A549 (cell line): ENCODE data around the gene MEF2A. TPM values are rescaled to one million over a fixed set of nuclear protein-coding genes. Genes with fewer than 3 reads are reported as not detected.
"Not testable (repeated sequence)": the region's sequence is repeated elsewhere in the genome, so short reads cannot be mapped to it uniquely, and the experiment has no call there.

Source experiments
- ATAC-seq, 2 experiments: fragments of 200-7000 bp in 1 of 2; fragments of >200 bp in 1 of 2; cut with Nextera tagmentation in 1 of 2; cut with Tn5 transposase in 1 of 2; 3 replicates each; pipeline versions ENCODE4 v1.8.0 to v1.9.1; 2018 to 2020; ENCODE audit warnings: mild to moderate bottlenecking in 1 of 2, moderate library complexity in 1 of 2
- CTCF ChIA-PET: fragments of 300-600 bp; sonication (Branson Sonifier 250); formaldehyde crosslinking; extraction: SDS; loops from one replicate; lab custom pipeline; 2021; ENCODE audit warnings: antibody characterized with exemption, inconsistent platforms; lab: Yijun Ruan, JAX
- POLR2A ChIA-PET: fragments of 350-600 bp; formaldehyde crosslinking; extraction: SDS; loops from one replicate; lab custom pipeline; 2021; ENCODE audit warnings: antibody characterized with exemption, inconsistent platforms; lab: Yijun Ruan, JAX
- DNase-seq, 2 experiments: peaks; one replicate each; pipeline versions ENCODE4 v3.0.0 to v3.0.0-alpha.2; 2011 to 2016; ENCODE audit warnings: low read depth in 1 of 2, low spot score in 1 of 2
- FAIRE-seq: peaks from 2 replicates; lab custom pipeline; 2011; peaks lifted over from hg19 to GRCh38; lab: Jason Lieb, UNC
- H3K27ac ChIP-seq, 2 experiments: fragments of >200 bp; sonication (Bioruptor Twin); formaldehyde crosslinking; 3 replicates each; pipeline ENCODE4 v1.5.1; 2016 to 2017
- H3K4me1 ChIP-seq: fragments of >200 bp; sonication (Bioruptor Twin); formaldehyde crosslinking; 3 replicates; pipeline ENCODE4 v1.6.1; 2016
- H3K4me2 ChIP-seq: fragments of >200 bp; sonication (Bioruptor Twin); formaldehyde crosslinking; 3 replicates; pipeline ENCODE4 v1.6.1; 2016
- H3K4me3 ChIP-seq: fragments of >200 bp; sonication (Bioruptor Twin); formaldehyde crosslinking; 3 replicates; pipeline ENCODE4 v1.5.1; 2016
- H3K9me3 ChIP-seq: fragments of >200 bp; sonication (Bioruptor Twin); formaldehyde crosslinking; 3 replicates; pipeline ENCODE4 v1.6.1; 2016
- BHLHE40 ChIP-seq: IDR thresholded peaks from 2 replicates; pipeline ENCODE4 v1.6.1; 2012; ENCODE audit warnings: low read depth, low read length, inconsistent platforms
- CBX2 ChIP-seq: fragments of 200-600 bp; sonication (generic); IDR thresholded peaks from 2 replicates; pipeline ENCODE4 v1.6.1; 2016; ENCODE audit warnings: low read depth, mild to moderate bottlenecking, borderline replicate concordance
- CBX8 ChIP-seq: fragments of 200-600 bp; sonication (generic); IDR thresholded peaks from 2 replicates; pipeline ENCODE4 v1.6.1; 2016
- FOSB ChIP-seq: fragments of 250-450 bp; sonication (Bioruptor Pico); IDR thresholded peaks from 2 replicates; pipeline ENCODE4 v1.5.0; 2020; ENCODE audit warnings: mild to moderate bottlenecking, moderate library complexity
- FOSL2 ChIP-seq, 2 experiments: fragments of 450-650 bp in 1 of 2; fragments of >200 bp in 1 of 2; sonication (Bioruptor Twin) in 1 of 2; formaldehyde crosslinking; IDR thresholded peaks; 2 replicates each; pipeline versions ENCODE4 v1.5.0 to v1.6.1; 2016 to 2020; ENCODE audit warnings: mild to moderate bottlenecking in 1 of 2, moderate library complexity in 1 of 2
- FOXS1 ChIP-seq: fragments of 250-450 bp; sonication (Bioruptor Pico); IDR thresholded peaks from 2 replicates; pipeline ENCODE4 v1.5.0; 2020; ENCODE audit warnings: mild to moderate bottlenecking, moderate library complexity
- GATA3 ChIP-seq: IDR thresholded peaks from 2 replicates; pipeline ENCODE4 v1.6.1; 2012; ENCODE audit warnings: borderline replicate concordance
- HEYL ChIP-seq: fragments of 250-450 bp; sonication (Bioruptor Pico); IDR thresholded peaks from 2 replicates; pipeline ENCODE4 v1.8.0; 2021; ENCODE audit warnings: mild to moderate bottlenecking, moderate library complexity
- HOXA7 ChIP-seq: fragments of 250-450 bp; sonication (Bioruptor Pico); IDR thresholded peaks from 2 replicates; pipeline ENCODE4 v1.5.0; 2020; ENCODE audit warnings: mild to moderate bottlenecking, moderate library complexity
- HOXB13 ChIP-seq: fragments of 250-450 bp; sonication (Bioruptor Pico); IDR thresholded peaks from 2 replicates; pipeline ENCODE4 v1.5.0; 2020; ENCODE audit warnings: low read depth, mild to moderate bottlenecking, moderate library complexity
- HOXB5 ChIP-seq: fragments of 250-450 bp; sonication (Bioruptor Pico); IDR thresholded peaks from 2 replicates; pipeline ENCODE4 v1.5.0; 2020; ENCODE audit warnings: mild to moderate bottlenecking, moderate library complexity
- KDM1A ChIP-seq: fragments of 200-600 bp; sonication (generic); IDR thresholded peaks from 2 replicates; pipeline ENCODE4 v1.6.1; 2016; ENCODE audit warnings: low read depth, mild to moderate bottlenecking
- KDM5A ChIP-seq: fragments of 200-600 bp; sonication (generic); IDR thresholded peaks from 2 replicates; pipeline ENCODE4 v1.6.1; 2016; ENCODE audit warnings: antibody characterized with exemption, mild to moderate bottlenecking
- MAZ ChIP-seq: fragments of 150-350 bp; IDR thresholded peaks from 2 replicates; pipeline ENCODE4 v1.6.1; 2014; ENCODE audit warnings: antibody characterized with exemption, low read depth, low read length, borderline replicate concordance
- NFE2L2 ChIP-seq: fragments of 150-350 bp; conservative IDR thresholded peaks from 2 replicates; pipeline ENCODE4 v1.6.1; 2014; ENCODE audit warnings: low read length
- NPAS2 ChIP-seq: fragments of 250-450 bp; sonication (Bioruptor Pico); IDR thresholded peaks from 2 replicates; pipeline ENCODE4 v1.8.0; 2022; ENCODE audit warnings: mild to moderate bottlenecking, moderate library complexity, borderline replicate concordance
- RNF2 ChIP-seq: fragments of 200-600 bp; sonication (generic); IDR thresholded peaks from 2 replicates; pipeline ENCODE4 v1.6.1; 2016; ENCODE audit warnings: low read depth, mild to moderate bottlenecking, antibody characterized with exemption, moderate library complexity, borderline replicate concordance
- WGBS: methylation state at CpG from one replicate; pipeline ENCODE4 v1.1.6; 2017; ENCODE audit errors: missing lambda C conversion rate; 5-methylcytosine and 5-hydroxymethylcytosine counted together
- polyA plus RNA-seq, 4 experiments: library from polyadenylated mRNA; depleted of rRNA in 3 of 4; stranded (reverse); fragments of >200 nt; fragmentation: RNase III in 1 of 4; extraction: RNeasy Plus Mini Kit Qiagen cat#74134 plus additional on column Dnase treatment in 1 of 4; gene quantifications; 2 replicates in 3 of 4; 3 replicates in 1 of 4; pipeline ENCODE4 v1.2.3, GENCODE V29; 2011 to 2017
- TF ChIP-seq, protein P1 (sequence below): fragments of 200-600 bp; sonication (generic); IDR thresholded peaks from 2 replicates; pipeline ENCODE4 v1.6.1; 2016; ENCODE audit warnings: antibody characterized with exemption, mild to moderate bottlenecking, moderate library complexity
- TF ChIP-seq, protein P2 (sequence below): IDR thresholded peaks from 2 replicates; pipeline ENCODE4 v1.6.1; 2012
- TF ChIP-seq, protein P3 (sequence below): fragments of 250-450 bp; sonication (Bioruptor Pico); IDR thresholded peaks from 2 replicates; pipeline ENCODE4 v1.5.0; 2021; ENCODE audit warnings: mild to moderate bottlenecking, moderate library complexity, borderline replicate concordance
- TF ChIP-seq, protein P4 (sequence below): fragments of >200 bp; sonication (Bioruptor Twin); formaldehyde crosslinking; IDR thresholded peaks from 2 replicates; pipeline ENCODE4 v1.6.1; 2016
- TF ChIP-seq, protein P5 (sequence below): fragments of 450-650 bp; IDR thresholded peaks from 2 replicates; pipeline ENCODE4 v1.6.1; 2014; ENCODE audit warnings: antibody characterized with exemption

Gene MEF2A
- polyA plus RNA-seq, 2 of the 4 experiments (the other 2 are of a cell fraction) = 15.0 to 43.4 TPM

DNA sequence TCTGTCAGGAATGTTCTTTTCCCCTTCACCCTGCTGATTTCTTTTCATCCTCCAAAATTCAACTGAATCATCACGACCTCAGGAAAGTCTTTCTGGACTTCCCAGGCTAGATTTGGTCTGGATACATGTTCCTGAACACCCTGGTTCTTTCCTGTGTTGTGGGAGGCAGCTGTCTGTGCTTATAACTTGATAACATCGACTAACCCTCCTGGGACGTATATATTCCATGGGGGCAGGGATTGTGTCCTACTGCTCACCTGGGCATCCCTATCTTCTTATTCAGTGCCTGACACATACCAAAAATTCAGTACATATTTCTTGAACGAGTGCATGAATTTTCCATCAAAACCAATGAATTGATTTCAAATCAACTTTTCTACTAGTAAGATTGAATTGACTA lies 47.6 kb upstream of the MEF2A start:
- no peaks in the 10 kb centered on the region for H3K9me3 ChIP-seq
- no peaks in the 10 kb centered on the region for H3K4me1 ChIP-seq
- TF ChIP-seq, protein P1, sequence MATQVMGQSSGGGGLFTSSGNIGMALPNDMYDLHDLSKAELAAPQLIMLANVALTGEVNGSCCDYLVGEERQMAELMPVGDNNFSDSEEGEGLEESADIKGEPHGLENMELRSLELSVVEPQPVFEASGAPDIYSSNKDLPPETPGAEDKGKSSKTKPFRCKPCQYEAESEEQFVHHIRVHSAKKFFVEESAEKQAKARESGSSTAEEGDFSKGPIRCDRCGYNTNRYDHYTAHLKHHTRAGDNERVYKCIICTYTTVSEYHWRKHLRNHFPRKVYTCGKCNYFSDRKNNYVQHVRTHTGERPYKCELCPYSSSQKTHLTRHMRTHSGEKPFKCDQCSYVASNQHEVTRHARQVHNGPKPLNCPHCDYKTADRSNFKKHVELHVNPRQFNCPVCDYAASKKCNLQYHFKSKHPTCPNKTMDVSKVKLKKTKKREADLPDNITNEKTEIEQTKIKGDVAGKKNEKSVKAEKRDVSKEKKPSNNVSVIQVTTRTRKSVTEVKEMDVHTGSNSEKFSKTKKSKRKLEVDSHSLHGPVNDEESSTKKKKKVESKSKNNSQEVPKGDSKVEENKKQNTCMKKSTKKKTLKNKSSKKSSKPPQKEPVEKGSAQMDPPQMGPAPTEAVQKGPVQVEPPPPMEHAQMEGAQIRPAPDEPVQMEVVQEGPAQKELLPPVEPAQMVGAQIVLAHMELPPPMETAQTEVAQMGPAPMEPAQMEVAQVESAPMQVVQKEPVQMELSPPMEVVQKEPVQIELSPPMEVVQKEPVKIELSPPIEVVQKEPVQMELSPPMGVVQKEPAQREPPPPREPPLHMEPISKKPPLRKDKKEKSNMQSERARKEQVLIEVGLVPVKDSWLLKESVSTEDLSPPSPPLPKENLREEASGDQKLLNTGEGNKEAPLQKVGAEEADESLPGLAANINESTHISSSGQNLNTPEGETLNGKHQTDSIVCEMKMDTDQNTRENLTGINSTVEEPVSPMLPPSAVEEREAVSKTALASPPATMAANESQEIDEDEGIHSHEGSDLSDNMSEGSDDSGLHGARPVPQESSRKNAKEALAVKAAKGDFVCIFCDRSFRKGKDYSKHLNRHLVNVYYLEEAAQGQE = no peak
- TF ChIP-seq MAZ (no peak), HOXA7 (CRISPR knock-in tag) (no peak), RNF2 (no peak), NPAS2 (no peak), FOSL2 (IDR thresholded peaks at IDR 0.05) (no peak), FOSL2 (CRISPR knock-in tag; IDR thresholded peaks at IDR 0.05) (no peak), HOXB5 (CRISPR knock-in tag) (no peak), FOXS1 (CRISPR knock-in tag) (no peak), HOXB13 (CRISPR knock-in tag) (no peak), CBX2 (no peak), BHLHE40 (no peak), GATA3 (no peak), FOSB (no peak)
- TF ChIP-seq, protein P2, sequence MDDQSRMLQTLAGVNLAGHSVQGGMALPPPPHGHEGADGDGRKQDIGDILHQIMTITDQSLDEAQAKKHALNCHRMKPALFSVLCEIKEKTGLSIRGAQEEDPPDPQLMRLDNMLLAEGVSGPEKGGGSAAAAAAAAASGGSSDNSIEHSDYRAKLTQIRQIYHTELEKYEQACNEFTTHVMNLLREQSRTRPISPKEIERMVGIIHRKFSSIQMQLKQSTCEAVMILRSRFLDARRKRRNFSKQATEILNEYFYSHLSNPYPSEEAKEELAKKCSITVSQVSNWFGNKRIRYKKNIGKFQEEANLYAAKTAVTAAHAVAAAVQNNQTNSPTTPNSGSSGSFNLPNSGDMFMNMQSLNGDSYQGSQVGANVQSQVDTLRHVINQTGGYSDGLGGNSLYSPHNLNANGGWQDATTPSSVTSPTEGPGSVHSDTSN = no peak
- TF ChIP-seq, protein P3, sequence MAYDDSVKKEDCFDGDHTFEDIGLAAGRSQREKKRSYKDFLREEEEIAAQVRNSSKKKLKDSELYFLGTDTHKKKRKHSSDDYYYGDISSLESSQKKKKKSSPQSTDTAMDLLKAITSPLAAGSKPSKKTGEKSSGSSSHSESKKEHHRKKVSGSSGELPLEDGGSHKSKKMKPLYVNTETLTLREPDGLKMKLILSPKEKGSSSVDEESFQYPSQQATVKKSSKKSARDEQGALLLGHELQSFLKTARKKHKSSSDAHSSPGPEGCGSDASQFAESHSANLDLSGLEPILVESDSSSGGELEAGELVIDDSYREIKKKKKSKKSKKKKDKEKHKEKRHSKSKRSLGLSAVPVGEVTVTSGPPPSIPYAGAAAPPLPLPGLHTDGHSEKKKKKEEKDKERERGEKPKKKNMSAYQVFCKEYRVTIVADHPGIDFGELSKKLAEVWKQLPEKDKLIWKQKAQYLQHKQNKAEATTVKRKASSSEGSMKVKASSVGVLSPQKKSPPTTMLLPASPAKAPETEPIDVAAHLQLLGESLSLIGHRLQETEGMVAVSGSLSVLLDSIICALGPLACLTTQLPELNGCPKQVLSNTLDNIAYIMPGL (CRISPR knock-in tag) = no peak
- WGBS = 51% methylated on average over 4 of the region's 4 CpGs
- no peak for FAIRE-seq
- no peak overlapping the region for H3K4me2 ChIP-seq
- CTCF ChIA-PET = no interaction called here
- H3K4me3 ChIP-seq = no peak overlapping the region
- H3K27ac ChIP-seq = no peak overlapping the region
- ATAC-seq = no peak
- POLR2A ChIA-PET = no interaction called here
- DNase-seq = no peak

DNA sequence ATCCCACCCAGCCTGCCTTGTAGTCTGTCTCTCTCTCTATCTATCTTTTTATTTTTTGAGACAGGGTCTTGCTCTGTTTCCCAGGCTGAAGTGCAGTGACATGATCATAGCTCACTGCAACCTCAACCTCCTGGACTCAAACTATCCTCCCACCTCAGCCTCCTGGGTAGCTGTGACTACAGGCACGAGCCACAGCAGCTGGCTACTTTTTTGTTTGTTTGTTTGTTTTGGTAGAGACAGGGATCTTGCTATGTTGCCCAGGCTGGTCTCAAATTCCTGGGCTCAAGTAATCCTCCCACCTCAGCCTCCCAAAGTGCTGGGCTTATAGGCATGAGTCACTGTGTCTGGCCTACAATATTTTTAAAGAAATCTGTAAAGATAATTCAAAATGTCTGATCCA lies 46.4 kb upstream of the MEF2A start:
- H3K27ac ChIP-seq, H3K4me1 ChIP-seq, H3K9me3 ChIP-seq, H3K4me3 ChIP-seq, FAIRE-seq, H3K4me2 ChIP-seq, DNase-seq, POLR2A ChIA-PET, ATAC-seq: not testable (repeated sequence)
- 3% methylated on average over 1 of the region's 1 CpG for WGBS
- CTCF ChIA-PET = interaction anchor here (1.0 kb wide), 1 partner anchor 28 kb away, joined by 3 read pairs; no protein-coding TSS in a partner anchor

DNA sequence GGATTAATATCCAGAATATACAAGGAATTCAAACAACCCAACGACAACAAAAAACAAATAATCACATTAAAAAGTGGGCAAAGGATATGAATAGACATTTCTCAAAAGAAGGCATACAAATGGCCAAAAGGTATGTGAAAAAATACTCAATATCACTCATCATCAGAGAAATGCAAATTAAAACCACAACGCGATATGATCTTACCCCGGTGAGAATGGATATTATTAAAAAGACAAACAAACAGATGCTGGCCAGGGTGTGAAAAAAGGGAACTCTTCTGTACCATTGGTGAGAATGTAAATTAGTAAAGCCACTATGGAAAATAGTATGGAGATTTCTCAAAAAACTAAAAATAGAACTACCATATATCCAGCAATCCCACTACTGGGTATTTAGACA lies 43.5 kb upstream of the MEF2A start:
- H3K9me3 ChIP-seq = no peaks in the 10 kb centered on the region
- peak; percentile 28 for FAIRE-seq

More for the DNA sequence above, 43.5 kb upstream of the MEF2A start:
- CTCF ChIA-PET = no interaction called here
- no peak for ATAC-seq
- TF ChIP-seq, protein P4, sequence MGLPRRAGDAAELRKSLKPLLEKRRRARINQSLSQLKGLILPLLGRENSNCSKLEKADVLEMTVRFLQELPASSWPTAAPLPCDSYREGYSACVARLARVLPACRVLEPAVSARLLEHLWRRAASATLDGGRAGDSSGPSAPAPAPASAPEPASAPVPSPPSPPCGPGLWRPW = no peak
- TF ChIP-seq, protein P5, sequence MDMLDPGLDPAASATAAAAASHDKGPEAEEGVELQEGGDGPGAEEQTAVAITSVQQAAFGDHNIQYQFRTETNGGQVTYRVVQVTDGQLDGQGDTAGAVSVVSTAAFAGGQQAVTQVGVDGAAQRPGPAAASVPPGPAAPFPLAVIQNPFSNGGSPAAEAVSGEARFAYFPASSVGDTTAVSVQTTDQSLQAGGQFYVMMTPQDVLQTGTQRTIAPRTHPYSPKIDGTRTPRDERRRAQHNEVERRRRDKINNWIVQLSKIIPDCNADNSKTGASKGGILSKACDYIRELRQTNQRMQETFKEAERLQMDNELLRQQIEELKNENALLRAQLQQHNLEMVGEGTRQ = no peak
- TF ChIP-seq NFE2L2 (no peak), CBX8 (no peak), MAZ (no peak), KDM1A (no peak), HEYL (CRISPR knock-in tag) (no peak), KDM5A (no peak), BHLHE40 (no peak)
- TF ChIP-seq, protein P2 = no peak
- TF ChIP-seq, all 56 proteins: peak for 0
- Histone ChIP-seq H3K4me2 (no peak overlapping the region), H3K27ac (no peak overlapping the region), H3K4me1 (no peaks in the 10 kb centered on the region), H3K4me3 (no peak overlapping the region)
- POLR2A ChIA-PET = no interaction called here
- DNase-seq = no peak
- 75% methylated on average over 4 of the region's 4 CpGs for WGBS
